HG02610 (cell line): ENCODE data around the gene RTN4R.
"Not testable (repeated sequence)": the region's sequence is repeated elsewhere in the genome, so short reads cannot be mapped to it uniquely, and the experiment has no call there.

Experiments
- ATAC-seq: cut with Tn5 transposase; IDR thresholded peaks from one replicate; pipeline ENCODE4 v1.9.1; 2021; ENCODE audit warnings: mild to moderate bottlenecking, moderate library complexity; ENCODE audit not compliant: unreplicated experiment

Gene RTN4R

DNA sequence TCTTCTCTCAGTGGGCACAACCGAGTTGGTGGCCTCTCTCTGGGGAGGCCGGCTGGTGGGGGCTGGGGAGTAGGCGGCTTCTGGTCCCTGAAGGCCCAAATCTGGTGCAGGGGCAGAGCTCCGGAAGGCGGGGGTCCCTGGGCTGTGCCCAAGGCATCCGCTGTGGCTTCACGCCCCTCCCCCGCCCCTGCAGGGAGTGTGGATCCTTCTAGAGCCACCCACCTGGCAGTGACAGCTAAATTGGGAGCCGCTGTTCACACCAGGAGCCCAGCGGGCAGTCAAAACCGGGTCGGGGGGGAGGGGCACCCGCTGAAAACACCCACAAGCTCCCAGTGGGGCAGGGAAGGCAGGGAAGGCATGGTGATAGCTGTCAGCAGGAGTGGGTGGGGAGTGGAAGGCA is 4.6 kb upstream of the RTN4R start:
- no peak for ATAC-seq

DNA sequence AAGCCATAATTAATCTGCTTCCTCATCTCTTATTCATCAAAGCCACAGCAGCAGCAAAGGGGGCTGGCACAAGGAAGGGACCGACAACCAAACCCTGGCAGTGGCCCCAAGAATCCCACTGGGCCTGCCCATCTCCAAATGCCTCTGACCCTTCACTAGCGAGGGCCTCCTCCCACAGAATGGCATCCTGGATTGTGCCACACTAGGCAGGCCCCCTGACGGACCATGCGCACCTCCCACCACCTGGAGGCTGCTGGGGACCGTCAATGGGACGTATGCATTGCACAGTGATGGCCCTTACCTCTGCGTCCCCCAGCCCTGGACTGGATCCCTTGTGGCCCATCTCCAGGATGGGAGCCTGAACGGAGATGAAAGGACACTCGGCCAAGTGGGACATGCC is 4.1 kb upstream of the RTN4R start:
- ATAC-seq, result no peak

DNA sequence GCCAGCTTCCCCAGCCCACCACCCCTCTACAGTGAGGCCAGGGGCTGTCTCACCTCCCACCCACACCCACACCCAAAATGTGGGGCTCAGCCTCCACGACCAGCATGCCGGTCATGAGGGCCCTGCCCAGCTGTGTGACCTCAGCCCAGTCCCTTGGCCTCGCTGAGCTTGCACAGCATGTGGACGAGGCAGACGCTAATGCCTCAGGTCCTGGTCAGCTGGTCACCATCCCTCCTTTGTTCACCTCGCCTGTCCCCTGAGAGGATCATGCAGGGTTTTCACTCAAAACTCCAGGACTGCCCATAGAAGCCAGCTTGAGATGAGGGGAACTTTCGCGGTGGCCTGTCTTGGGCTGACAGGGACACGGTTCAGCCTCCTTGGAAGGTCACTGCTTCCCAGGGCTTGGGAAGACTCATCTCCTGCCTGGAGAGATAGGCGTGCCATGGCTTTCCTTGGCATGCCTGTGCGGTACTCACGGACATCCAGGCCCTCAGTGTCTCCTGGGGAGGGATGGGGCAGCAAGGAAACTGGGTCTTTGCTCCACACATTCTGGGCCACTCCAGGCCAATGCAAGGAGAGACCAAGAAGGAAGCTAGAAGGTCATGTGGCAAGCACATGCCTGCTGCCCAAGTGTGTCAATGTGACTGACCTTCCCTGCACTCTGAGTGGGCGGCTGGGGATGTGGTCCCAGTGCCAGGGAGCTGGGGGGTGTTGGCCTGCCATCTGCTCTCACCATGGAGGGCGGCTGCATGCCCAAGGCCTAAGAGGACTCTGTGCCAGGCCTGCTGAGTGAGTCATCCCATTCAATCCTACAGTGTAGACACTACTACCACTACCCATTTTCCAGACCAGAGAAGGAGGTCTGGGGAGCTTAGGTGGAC is 3.2 kb upstream of the RTN4R start:
- no peak for ATAC-seq

DNA sequence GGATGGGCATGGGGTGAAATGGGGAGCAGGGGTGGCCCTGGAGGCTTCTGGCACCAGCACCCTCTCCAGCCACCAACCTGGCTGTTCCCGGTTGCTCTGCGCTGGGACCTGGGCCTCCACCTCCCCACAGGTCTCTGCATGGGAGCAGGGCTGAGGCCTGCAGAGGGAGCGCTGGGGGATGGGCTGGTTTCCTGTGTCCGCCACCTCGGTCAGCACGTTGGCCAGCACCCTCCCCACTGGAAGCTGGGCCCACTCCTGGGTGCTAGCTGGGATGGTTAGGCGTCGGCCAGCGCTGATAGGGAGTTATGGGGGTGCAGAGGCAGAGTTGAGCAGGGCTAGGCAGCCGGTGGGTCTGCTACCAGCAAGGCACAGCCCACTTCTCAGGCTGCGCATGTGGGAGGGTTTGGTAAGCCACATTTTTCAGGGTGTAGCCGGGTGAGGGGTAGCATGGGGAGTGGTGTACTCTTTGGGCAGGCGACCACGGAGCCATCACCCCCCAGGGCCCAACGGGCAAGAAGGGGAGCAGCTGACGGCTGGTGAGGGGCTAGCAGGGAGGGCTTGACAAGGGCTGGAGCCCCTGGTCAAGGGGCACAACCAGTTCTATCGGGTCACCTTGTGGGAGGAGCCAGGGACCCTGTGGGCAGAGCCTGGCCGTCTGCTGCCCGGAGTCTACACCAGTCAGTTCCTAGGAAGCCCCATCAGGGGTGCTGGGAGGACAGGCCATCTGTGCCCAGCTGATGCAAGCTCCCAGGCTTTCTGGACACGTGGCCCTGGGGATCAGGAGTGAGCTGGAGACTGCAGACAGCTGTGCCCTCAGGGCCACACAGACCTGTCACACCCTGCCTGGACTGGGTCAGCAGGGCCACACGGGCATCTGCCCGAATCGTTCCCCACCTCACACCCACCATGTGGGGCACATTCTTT is 2.3 kb upstream of the RTN4R start:
- not testable (repeated sequence) for ATAC-seq

DNA sequence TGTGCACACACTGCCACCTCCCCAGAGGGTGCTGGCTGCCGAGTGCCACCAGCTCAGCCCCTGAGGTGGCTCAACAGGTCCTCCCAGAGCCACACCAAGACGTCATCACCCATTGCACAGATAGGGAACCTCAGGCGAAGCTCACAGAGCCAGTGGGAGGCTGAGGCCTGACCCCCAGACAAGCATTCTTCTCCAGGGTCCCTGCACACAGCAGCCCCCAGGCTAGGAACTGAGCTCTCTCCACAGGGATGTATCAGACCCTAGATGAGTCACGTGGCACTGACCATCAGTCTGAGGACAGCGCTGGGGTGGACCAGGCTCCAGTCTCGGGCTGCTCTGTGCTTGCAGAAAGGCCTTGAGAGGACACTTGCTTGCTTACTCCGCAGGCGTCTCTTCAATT is 1.6 kb upstream of the RTN4R start:
- not testable (repeated sequence) for ATAC-seq

DNA sequence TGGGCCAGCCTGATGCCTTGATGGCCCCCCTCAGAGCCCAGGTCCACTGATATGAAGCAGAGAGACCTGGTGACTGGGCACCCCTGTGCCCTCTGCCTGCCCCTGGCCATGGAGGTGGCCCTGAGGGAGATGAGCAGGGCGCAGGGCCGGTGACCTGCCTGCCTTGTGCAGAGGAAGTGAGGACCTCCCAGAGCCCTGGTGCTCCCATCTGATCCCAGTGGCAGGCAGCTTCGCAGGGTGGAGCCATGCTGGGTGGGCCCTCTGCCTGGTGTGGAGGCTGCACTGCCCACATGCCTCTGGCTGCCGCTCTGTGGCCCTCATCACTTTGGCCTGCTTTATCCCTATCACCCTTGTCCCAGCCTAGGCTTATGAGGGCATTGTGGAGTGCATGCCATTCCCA is 1.1 kb upstream of the RTN4R start:
- ATAC-seq, result not testable (repeated sequence)

DNA sequence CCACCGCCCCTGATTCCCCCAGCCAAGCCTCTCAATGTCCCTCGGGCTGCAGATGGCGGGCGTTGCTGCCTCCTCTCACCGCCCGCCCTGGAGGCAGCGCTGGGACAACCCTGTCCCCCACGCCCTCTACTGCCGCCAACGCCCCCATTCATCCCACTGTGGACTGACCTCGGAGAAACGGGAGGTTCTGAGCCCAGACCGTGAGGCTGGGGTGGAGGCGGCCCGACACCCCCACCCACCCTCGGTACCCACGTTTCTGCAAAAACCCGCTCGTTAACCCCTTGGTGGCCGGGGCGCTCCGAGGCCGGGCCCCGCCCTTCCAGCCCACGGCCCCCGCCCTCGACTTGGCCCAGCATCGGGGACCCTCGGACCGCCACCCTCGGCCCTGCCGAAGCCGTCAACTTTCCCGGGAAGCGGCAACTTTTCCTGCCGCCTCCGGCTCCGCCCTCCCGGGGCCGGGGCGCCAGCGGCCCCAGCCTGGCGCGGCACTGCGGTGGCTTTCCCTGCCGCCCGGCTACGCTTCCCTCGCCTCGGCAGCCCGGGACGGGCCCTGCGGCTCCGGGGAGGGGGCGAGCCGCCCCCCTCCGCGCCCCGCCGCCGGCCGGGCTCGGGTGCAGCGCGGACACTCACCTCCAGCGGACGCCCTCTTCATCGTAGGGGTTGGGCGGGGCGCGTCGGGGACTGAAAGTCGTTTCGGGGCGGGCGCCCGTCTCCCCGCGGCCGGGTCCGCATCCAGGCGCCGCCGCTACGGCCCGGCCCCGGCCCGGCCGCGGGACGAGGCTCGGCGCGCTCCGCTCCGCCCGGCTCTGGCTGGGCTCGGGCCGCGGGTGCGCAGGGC is 458 bp downstream of the RTN4R start:
- ATAC-seq, result no peak

DNA sequence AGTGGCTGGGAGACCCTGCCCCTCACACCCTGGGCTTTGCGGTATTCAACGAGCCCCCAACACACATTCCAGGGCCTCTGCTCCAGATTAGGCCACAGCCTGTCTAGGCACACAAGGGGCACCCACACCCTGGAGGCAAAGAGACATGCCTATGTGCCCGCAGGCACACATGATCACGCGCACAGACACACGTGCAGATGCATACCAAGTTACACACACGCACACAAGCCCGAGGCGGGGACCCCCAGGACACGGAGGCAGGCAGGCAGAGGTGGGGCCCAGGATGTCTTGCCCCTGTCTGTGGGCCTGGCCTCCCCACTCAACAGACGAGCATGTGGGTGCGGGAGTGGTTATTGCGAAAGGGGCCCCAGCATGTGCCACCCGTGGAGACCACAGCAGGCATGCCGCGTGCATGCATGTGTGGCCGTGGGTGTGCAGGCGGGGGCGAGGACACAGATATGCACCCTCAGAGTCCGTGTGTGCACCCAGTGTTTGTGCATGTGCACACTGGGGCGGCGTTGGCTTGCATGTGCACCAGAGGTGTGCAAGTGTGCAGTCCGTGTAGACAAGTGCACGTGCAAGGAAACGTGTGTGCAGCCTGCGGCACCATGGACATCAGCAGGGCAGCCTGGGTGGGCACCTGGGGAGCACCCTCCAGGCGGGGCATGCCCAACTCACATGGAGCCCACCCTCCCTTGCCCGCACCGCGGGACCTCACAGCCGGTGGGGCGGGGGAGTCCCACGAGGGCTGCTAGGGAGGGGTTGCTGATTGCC is 1.3 kb downstream of the RTN4R start:
- not testable (repeated sequence) for ATAC-seq

DNA sequence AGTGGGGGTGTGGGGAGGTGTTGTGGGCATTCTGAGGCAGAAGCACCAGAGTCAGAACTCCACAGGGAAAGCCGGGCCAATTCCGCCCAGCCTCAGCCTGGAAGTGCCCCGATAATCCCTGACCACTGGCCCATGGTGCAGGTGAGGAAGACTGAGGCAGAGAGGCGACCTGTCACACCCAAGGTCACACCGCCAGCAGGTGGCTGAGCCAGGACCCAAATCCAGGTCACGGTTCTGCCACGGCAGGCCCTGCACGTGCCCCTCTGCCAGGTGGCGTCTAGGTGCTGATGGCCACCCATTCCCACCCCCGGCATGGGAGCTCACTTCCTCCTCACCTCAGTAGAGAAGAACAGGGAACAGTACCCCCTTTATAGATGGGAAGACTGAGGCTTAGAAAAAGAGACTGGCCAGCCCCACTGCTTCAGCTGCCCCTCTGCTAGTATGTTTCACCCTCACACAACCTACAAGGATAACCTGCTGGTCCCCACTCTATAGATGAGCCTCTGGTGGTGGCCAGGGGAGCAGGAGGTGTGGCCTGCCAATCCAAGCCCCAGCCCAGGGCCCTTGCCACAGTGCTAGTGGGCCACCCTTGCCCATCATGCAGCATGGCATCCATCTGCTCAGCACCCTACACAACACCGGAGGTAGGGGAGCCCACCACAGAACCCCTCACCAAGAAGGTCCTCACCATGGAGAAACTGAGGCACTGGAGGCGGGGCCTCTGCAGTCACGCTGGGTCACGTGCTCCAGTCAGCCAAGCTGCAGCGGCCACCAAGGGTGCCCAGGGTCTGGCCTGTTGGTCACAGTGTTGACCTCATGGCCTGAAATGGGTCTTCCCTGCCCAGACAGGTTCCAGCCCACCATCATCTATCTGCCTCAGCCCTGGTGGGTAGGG is 2.1 kb downstream of the RTN4R start:
- not testable (repeated sequence) for ATAC-seq

DNA sequence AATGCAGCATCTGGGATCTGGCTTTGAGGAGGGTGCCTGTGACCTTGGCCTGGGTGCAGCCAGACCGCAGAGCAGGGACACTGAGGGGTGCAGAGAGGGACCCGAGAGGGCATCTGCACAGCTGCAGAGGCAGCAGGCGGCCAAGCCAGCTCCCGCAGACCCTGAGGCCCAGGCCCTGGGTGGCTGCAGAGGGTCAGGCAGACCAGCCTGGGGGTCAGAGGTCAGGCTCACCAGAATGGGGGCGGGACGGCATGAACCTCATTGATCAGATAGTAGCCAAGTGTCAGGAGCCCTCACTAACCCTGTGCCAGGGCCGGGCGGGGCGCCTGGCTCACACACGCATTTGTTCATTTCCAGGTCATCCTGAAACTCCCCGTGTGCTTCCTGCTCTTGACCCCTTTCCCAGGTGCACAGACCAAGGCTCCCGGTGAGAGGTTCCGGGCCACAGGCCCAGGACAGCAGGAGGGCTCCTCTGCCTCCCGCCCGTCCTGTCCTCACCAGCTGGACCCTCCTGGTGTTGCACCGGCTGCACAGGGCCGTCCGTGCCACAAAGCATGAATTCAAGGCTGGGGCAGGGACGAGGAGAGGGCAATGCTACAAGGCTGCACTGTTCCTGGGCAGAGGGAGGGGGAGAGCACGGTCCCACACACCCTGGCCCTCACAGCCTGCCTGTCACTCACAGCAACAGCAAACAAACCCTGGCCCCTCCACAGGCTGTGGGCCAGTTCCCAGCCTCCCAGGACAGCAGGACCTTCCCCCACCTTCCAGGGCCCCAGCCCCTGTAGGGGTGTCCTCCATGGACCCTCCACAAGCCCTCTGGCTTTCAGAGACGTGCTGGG is 3.3 kb downstream of the RTN4R start:
- ATAC-seq, result no peak

DNA sequence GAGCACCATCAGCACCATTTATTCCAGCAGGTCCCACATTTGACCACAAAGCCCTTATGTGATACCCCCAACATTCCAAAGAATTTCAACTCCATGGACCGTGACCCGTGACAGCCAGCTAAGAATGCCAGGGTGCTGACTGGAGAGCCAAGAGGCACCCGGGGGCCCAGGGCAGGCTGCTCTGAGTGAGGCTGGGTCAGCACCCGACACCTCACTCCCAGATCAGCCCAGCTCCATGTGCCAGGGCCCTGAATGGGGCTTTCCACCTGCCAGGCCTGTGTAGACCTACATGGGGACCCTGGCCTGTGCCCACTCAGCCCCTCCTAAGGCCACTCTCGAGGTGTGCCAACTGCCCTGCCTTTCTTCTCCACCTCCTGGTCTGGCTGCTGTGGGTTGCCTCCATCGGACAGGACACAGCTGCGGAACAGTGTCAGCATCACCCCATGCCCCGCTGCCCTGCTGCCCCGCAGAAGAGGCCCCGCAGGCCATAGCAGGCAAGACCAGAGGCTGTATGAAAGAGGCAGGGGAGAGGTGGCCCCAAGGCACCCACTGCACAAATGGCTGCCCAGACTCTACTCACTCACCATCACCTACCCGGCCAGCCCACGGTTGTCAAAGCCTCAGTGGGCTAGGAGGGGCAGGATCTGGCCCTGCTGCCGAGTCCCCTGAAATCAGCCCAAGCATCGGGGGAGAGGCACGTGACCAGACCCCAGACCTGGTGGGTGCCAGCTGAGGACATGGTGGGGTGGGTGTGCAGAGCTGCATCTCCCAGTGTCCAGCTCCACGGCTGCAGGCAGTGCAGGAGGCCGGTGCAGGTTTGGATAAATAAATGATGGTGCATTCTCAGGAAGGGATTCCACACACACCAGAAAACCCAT is 4.5 kb downstream of the RTN4R start:
- ATAC-seq, result not testable (repeated sequence)

DNA sequence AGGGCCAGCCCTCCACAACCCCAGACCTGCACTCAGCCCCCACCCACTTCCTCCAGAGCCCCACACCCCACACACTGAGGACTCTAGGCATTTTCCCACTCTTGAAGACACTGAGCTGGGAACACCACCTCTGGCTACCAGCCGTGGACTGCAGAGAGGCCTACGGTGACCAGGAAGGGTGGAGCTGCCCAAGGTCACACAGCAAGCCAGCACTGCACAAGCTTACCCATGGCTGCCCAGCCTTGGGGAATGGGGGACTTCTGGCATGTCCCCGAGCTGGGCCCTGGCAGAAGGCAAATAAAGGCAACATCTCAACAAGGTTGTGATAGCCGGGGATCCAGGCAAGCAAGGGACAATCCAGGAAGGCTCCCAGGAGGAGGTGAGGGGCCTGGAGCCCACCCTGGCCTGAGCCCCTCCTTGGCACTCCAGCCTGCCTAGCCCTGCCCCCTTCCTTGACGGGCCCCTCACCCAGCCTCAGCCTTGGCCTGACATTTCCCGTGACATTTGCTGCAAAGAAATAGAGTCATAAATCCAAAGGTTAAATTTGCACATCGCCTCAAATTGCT is 5.5 kb downstream of the RTN4R start:
- ATAC-seq, result no peak

DNA sequence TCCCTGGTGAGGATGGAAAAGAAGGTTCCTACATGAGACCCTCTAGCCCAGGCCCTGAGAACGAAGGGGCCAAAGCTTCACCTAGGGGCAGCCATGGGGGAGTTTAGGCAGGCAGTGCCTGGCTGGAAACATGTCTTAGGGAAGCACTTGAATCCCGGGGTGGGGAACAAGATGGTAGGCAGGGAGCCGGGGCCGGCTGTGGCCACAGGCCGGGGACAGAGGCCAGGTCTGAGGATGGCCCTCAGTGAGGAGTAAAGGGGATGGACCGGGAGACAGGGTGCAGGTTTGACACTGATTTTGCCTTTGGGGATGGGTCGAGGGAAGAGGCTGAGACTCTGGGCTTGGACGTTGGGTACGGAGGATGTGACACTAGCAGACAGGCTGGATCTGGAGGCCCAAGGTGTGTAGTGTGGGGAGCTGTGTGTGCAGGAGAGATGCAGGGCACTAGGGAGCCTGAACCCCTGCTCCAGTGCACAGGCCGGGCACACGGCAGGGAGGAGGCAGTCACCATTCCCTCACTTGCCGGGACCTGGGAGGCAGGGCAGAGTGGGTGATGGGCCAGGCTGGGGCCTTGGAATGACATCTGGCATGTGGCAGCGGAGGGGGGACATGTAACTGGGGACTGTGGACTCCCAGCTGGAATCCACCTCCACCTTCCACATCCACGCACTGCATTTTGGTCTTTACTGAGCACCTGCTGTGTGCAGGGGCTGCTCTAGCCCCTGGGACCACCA is 6.1 kb downstream of the RTN4R start:
- no peak for ATAC-seq

DNA sequence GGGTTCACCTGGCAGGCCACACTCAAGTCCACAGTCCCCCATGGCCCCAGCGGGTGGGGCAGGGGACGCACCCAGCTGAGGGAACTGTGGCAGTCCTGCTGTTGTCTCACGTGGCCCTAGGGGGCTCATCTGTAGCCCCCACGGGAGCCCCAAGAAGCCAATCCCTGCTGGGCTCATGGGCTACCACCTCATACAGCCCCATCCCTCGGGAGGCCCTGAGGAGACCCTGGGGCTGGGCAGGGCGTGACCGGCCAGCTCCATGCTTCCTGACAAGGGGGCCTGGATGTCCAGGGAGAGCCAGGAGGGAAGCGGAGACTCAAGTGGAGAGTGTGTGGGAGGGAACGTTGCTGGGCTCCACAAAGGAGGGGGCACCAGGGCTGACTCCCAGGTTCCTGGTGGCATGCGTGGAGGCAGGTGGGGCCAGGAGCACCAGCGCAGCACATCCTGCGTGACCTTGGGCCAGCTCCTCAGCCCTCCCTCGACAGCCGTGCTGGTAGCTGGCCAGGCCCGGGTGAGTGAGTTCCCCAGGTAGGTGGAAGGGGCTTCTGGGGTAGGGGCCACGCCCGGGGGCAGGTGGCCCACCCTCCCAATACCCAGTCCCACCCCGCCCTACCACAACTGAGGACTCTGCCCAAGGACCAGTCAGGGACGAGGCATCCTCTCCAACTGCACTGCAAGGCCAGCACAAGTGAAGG is 7.9 kb downstream of the RTN4R start:
- no peak for ATAC-seq

DNA sequence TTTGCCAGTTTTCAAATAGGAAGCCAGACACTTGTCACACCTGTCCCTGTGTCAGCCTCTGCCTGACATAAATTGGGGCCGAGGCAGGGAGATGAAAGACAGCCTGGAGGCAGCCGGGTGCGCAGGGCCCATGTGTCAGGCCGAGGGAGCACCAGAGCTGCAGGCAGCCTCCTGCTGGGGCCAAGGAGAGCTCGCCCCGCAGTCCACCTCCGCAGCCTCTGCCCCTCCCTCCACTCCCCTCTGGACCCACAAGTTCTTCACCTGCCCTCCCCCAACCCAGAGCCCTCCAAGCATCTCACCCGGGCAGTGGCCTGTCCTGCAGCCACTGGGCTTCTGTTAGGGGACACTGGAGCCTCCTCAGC is 8.8 kb downstream of the RTN4R start:
- no peak for ATAC-seq
